Kidney capillary endothelial cell (primary cell): Measurements from ENCODE around the gene TPSB2.
A peak's percentile ranks its signal among the peaks of the same experiment; 100 is the strongest.
"Not testable (repeated sequence)": the region's sequence is repeated elsewhere in the genome, so short reads cannot be mapped to it uniquely, and the experiment has no call there.

ENCODE experiments used
- DNase-seq: peaks from one replicate; pipeline ENCODE4 v3.0.0-alpha.2; 2018; ENCODE audit warnings: low spot score

TPSB2 gene

DNA sequence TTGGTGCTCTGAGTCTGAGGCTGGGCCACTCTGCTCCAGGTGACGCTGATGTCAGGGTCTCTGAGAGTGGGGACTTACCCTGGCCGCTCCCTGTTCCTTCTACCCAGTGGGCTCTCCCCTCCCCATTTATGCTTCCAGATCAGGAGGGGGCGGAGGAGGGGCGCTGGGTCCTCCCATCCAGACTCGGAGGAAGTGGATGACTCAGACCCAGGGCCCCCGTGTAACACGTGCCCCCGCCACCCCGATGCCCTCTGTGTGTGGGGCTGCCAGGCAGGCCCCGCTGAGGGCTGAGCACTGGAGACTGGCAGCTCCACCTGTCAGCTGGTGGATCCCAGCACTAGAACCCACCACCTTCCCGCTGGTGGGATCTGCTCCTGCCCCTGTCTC lies at the start of gene TPSB2:
Gene TPSB2 (minus strand): TSS at position 101 of the 387 bp plus-strand sequence. CDS start 233 bp downstream, outside the sequence.
- DNase-seq, result not testable (repeated sequence)

DNA sequence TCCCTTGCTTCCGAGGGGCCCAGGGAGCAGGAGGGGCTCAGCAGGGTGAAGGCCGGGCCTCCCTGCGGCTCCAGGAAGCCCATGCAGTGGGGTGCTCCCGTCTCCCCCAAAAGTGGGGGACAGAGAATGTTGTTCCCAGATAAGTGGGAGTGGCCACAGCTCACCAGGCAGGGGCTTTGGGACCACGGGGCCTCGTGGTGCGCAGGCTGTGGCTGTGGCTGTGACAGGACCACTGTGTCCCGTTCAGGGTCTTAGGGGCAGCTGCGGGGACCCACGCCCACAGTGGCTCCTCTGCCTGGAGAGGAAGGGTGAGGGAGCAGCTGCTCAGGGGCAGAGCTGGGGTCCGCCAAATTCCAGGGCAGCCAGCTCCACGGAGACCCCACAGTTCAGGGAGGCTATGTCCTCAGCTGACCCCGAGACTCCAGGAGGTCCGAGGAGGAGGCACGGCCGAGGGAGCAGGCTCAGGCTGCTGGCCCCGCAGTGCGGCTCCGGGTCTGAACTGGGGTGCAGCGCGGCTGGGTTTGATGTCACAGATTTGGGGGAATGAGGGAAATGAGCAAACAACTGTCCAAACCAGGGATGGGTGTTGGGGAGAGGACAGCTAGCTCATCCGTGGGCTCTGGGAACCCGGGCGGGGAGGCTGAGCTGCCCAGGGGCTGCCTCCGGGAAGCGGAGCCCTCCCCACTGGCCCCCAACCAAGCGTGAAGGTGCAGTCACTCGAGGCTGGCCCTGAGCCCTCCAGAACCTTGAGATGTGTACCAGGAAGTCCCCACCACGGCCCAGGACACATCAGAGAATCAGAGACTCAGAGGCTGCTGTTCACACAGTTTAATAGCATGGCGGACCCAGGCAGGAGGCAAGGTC lies 49.3 kb upstream of the TPSB2 start:
- DNase-seq, result no peak

GRCh38 chr16:1278477-1278876 lies 48.5 kb upstream of the TPSB2 start:
- DNase-seq, result no peak

DNA sequence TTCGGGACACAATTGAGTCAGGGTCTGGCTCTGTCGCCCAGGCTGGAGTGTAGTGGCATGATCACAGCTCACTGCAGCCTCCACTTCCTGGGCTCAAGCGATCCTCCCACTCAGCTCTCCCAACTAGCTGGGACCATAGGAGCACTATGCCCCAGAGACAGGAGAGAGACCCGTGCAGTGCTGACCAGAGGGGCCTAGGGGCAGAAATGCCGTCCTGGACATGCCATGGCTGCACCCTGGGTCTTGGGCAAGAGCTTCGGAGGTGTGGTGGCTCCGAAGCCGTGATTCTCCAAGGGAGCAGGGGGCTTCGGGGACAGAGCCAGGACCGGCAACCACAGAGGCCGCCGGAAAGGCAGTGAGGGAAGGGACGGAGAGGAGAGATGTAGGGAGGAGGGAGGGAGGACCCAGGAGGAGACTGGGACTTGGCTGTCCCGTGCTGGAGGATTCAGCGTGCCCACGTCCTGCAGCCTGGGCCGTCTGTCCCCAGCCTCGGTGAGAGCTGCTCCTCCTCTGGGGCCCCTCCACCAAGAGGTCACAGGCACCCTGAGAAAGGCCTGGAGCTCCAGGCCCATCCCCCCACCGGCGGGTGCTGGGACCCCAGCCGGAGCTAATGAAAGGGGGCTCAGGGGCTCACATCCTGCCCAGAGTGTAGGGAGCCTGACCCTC lies 47.8 kb upstream of the TPSB2 start:
- no peak for DNase-seq

- DNase-seq, result no peak
Measured at GRCh38 chr16:1277151-1277598, 47.2 kb upstream of the TPSB2 start.

GRCh38 chr16:1276580-1276878 lies 46.5 kb upstream of the TPSB2 start:
- DNase-seq, result no peak

DNA sequence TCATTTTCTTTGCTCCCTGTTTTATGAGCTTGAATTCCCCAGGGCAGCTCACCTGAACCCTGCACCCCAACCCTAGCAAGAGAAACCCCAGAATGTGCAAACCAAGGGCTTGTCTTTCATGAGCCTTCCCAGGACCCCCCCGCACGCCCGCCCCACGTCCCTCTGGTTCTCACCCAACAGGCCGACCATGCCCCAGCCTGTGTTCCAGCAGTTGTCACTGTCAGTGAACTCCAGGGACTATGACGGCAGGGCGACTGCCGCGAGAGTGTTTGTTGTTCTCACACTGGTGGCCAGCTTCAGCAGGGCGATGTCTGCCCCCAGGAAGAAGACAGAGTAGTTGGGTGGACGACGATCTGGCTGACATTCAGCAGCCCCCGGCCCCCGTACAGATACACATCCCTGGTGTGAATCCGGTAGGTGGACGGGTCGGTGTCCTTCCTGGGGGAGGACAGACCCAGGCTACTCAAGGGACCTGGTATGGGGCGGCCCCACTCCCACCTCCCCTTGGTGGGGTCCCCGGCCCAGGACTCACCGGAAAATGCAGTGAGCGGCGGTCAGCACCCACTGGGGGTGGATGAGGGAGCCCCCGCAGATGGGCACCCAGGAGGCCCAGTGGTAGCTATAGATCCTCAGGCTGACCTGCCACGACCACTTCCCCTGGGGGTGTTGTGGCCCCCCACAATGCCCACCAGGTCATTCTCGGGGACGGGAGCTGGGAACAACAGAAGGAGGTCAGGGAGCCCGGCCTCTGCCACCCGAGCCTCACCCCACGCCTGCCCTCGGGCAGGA lies 46.0 kb upstream of the TPSB2 start:
- DNase-seq, result no peak

DNA sequence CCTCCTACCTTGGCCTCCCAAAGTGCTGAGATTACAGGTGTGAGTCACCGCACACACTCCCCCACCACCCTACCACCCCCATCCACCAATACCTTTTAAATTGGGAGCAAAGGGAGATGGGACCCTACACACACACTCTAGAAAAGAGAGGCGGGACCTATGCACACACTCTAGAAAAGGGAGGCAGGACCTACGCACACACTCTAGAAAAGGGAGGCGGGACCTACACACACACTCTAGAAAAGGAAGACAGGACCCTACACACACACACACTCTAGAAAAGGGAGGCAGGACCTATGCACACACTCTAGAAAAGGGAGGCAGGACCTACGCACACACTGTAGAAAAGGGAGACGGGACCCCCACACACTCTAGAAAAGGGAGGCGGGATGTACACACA lies 44.8 kb upstream of the TPSB2 start:
- no peak for DNase-seq

- no peak for DNase-seq
Measured at GRCh38 chr16:1273816-1274215, 43.8 kb upstream of the TPSB2 start.

DNA sequence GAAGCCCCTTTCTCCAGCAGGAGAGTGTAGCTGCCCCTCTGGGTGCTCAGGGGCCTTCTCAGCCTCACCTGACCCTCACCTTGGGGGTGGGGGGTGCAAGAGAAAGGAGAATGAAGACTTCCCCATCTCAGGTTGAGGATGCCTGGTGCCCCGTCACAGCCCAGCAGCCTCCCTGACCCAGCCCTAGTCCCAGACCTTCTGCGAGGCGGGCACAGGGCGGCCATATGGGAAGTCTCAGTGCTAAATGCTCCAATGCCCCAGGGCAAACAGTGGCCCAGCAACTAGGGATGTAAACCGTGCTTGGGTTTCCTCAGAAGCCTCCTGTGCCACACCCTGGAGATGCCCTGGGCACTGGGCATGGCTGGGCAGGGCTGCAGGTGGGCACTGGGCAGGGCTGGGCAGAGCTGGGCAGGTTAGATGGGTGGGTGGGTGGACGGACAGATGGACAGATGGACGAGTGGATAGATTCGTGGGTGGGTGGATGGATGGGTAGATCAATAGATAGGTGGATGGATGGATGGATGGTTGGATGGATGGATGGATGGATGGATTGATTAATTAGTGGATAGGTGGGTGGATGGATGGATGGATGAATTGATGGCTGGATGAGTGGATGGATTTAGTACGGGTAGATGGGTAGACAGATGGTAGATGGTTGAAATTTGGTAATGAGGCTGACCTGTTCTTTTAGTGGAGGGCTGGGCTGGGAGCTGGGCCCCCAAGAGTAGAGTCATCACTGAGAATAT lies 42.6 kb upstream of the TPSB2 start:
- DNase-seq, result no peak

DNA sequence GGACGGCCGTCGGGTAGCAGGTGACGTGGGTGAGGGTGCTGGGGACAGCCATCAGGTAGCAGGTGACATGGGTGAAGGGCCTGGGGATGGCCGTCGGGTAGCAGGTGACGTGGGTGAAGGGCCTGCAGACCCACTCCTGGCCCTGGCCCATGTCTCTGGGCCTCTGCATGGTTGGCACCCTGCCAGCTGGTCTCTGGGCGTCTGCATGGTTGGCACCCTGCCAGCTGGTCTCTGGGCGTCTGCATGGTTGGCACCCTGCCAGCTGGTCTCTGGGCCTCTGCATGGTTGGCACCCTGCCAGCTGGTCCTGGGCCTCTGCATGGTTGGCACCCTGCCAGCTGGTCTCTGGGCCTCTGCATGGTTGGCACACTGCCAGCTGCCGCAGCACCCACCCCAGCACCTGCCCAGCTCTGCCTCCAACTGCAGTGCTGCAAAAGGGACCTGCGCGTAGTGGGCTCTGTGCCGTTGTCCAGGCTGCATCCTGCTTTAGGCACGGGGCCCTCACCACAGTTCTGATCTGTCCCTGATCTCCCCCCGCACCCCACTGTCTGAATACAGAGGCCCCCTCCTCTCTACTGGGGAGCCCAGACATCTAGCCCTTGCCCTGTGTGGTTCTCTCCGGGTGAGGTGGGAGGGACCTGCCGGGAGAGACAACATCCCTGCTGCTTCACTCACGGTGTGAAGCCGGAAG lies 41.9 kb upstream of the TPSB2 start:
- peak; percentile 20 for DNase-seq

DNA sequence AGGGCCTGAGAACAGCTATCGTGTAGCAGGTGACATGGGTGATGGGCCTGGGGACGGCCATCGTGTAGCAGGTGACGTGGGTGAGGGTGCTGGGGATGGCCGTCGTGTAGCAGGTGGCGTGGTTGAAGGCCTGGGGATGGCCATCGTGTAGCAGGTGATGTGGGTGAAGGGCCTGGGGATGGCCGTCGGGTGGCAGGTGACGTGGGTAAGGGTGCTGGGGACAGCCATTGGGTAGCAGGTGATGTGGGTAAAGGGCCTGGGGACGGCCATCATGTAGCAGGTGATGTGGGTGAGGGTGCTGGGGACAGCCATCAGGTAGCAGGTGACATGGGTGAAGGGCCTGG lies 41.4 kb upstream of the TPSB2 start:
- no peak for DNase-seq

DNA sequence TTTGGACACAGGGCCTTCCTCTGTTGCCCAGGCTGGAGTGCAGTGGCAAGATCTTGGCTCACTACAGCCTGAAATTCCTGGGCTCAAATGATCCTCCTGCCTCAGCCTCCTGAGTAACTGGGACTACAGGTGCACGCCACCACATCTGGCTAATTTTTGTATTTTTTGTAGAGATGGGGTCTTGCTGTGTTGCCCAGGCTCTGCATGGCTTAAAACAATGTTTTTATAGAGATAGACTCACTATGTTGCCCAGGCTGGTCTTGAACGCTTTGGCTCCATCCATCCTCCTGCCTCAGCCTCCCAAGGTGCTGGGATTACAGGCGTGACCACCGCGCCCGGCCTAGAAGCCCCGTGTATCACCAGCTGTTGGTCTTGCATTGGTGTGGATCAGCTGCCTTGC lies 39.4 kb upstream of the TPSB2 start:
- DNase-seq, result not testable (repeated sequence)

- no peak for DNase-seq
Measured at GRCh38 chr16:1265826-1266225, 35.8 kb upstream of the TPSB2 start.

GRCh38 chr16:1265090-1265630 lies 35.2 kb upstream of the TPSB2 start:
- no peak for DNase-seq

DNA sequence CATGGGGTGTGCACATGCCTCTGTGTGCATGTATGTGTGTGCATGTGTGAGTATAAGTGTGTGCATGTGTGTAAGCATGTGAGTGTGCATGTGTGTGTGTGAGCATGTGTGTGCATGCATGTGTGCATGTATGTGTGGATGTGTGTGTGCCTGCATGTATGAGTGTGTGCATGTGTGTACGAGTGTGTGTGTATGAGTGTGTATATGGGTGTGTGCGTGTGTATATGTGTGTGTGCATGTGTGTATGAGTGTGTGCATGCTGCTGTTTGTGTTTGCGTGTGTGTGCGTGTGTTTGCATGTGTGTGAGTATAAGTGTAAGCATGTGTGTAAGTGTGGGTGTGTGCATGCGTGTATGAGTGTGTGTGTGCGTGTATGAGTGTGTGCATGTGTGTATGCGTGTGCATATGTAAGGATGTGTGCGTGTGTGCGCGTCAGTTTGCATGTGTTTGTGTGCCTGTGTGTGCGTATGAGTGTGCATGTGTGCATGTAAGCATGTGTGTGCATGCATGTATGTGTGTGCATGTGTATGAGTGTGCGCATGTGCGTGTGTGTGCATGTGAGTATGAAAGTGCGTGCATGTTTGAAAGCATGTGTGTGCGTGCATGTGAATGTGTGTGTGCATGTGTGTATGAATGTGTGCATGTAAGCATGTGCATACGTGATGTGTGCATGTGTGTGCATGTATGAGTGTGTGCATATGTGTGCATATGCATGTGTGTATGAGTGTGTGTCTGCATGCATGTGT lies 34.5 kb upstream of the TPSB2 start:
- no peak for DNase-seq

DNA sequence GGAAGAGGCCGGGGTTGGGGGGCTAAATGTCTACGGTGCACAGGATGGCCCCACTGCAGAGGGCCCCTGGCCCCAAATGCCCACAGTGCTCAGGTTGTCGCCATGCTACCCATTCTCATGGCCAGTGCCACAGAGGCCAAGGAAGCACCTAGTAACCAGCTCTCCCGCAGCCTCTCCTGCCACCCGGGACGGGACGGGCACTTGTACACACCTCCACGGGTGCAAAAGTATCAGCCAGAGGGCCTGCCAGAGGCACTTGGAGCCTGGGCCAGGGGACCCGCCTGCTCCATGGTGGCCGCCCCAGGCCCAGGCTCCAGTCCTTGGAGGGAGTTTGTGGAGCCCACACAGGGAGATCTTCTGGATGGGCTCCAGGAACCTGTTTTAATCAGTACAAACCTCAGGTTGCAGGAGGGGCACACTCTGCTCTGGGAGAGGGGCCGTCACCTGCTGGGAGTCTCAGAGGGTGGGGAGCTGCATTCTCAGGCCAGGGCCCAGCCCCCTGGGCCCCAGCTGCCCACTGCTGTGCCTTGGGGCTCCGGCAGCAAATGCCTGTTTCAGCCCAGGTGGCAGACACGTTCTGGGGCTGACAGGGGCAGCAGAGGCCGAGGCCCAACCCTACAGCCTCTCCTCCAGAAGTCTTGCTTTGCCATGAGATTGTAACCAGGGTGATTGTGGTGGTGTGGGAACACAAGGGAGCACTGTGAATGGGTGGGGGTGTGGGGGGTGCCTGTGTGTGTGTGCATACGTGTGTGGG lies 33.8 kb upstream of the TPSB2 start:
- no peak for DNase-seq

- no peak for DNase-seq
Measured at GRCh38 chr16:1262846-1263221, 32.9 kb upstream of the TPSB2 start.

DNA sequence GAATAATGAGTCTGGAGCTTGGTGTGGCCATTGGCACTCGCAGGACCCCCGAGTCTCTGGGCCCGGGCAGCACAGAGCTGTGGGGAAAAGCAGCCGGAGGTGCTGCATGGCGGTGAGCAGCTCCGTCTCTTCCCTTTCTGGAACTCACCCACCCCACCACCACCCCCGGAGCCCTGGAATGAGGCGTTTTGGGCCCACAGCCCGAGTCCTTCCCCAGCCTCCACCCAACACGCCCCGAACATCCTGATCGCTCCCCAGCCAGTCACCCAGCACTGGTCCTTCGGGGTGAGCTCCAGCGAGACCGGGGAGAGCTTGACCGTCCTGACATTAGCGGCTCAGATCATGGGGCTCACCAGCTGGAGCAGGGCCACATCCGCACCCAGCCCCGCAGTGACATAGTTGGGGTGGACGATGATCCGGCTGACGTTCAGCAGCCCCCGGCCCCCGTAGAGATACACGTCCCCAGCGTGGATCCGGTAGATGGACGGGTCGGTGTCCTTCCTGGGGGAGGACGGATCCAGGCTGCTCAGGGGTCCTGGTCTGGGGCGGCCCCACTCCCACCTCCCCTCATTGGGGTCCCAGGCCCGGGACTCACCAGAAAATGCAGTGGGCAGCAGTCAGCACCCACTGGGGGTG lies 32.3 kb upstream of the TPSB2 start:
- no peak for DNase-seq
